Esophagus squamous epithelium (tissue), 4 donors: Measurements from ENCODE around the gene KAZN.

Experiments
- POLR2A ChIP-seq, 4 donors: fragments of 450-650 bp; IDR thresholded peaks; one replicate each; pipeline ENCODE4 v1.6.1; 2017; ENCODE audit warnings: antibody characterized with exemption in 4 of 4, mild to moderate bottlenecking in 4 of 4, moderate library complexity in 3 of 4
- TF ChIP-seq, protein P1 (sequence below), 6 experiments: fragments of 450-650 bp in 4 of 6; fragments of 200-600 bp in 2 of 6; sonication (generic) in 2 of 6; IDR thresholded peaks; one replicate each; pipeline ENCODE4 v1.5.1; 2016 to 2019; ENCODE audit warnings: antibody characterized with exemption in 6 of 6, mild to moderate bottlenecking in 4 of 6, moderate library complexity in 4 of 6

DNA sequence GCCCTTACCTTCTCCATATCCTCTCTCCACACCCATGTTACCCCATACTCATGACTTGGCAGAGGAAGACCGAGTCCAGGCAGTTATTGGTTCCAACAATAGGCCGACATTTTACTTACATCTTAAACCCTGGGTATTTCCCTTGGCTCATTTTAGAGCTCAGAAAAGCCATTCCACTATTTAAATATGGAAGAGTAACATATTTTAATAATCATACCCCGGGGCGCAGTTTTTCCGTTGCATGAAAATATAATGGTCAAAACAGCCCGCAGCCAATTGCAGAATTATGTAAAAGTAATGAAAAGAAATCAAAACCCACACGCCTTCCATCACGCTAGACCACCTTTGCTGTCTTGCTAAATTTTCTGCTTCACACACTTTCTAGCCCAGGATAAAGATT lies 48.5 kb downstream of the KAZN start:
- TF ChIP-seq, protein P1, sequence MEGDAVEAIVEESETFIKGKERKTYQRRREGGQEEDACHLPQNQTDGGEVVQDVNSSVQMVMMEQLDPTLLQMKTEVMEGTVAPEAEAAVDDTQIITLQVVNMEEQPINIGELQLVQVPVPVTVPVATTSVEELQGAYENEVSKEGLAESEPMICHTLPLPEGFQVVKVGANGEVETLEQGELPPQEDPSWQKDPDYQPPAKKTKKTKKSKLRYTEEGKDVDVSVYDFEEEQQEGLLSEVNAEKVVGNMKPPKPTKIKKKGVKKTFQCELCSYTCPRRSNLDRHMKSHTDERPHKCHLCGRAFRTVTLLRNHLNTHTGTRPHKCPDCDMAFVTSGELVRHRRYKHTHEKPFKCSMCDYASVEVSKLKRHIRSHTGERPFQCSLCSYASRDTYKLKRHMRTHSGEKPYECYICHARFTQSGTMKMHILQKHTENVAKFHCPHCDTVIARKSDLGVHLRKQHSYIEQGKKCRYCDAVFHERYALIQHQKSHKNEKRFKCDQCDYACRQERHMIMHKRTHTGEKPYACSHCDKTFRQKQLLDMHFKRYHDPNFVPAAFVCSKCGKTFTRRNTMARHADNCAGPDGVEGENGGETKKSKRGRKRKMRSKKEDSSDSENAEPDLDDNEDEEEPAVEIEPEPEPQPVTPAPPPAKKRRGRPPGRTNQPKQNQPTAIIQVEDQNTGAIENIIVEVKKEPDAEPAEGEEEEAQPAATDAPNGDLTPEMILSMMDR (IDR thresholded peaks at IDR 0.05): no peak
- TF ChIP-seq POLR2A (IDR thresholded peaks at IDR 0.05): no peak
